GM12878 (cell line): ENCODE data around the gene TMEM151A.

Experiments used
- CTCF ChIP-seq, 3 experiments: IDR thresholded peaks in 2 of 3; conservative IDR thresholded peaks in 1 of 3; 2 replicates each; pipeline ENCODE4 v1.5.1; 2011; ENCODE audit warnings: low read depth in 3 of 3, low read length in 3 of 3, mild to moderate bottlenecking in 3 of 3, control low read depth in 2 of 3, moderate library complexity in 2 of 3, inconsistent platforms in 1 of 3, mixed read lengths in 1 of 3; ENCODE audit not compliant: control insufficient read depth in 2 of 3, insufficient read depth in 1 of 3; ENCODE audit errors: extremely low read depth in 1 of 3
- EZH2 ChIP-seq: IDR thresholded peaks from 2 replicates; pipeline ENCODE4 v1.6.1; 2012; ENCODE audit warnings: low read depth, mild to moderate bottlenecking, control low read depth, inconsistent platforms, low read length, borderline replicate concordance; ENCODE audit not compliant: control insufficient read depth
- PBX3 ChIP-seq: IDR thresholded peaks from 2 replicates; pipeline ENCODE4 v1.6.1; 2011; ENCODE audit warnings: mild to moderate bottlenecking, low read depth, low read length, moderate library complexity; ENCODE audit not compliant: insufficient replicate concordance
- ZNF384 ChIP-seq: IDR thresholded peaks from 2 replicates; pipeline ENCODE4 v1.6.1; 2012; ENCODE audit warnings: low read depth, mild to moderate bottlenecking, low read length, improper control_type of control experiment, borderline replicate concordance

GRCh38 chr11:66242095-66242765 lies 49.5 kb upstream of the TMEM151A start:
- TF ChIP-seq CTCF (IDR thresholded peaks at IDR 0.05 in 2 of 3, conservative IDR thresholded peaks at IDR 0.05 in 1 of 3; ENCODE audit: control insufficient read depth in 2 of 3, extremely low read depth in 1 of 3, insufficient read depth in 1 of 3, low read depth in 3 of 3, low read length in 3 of 3) (no peak), ZNF384 (no peak), PBX3 (no peak), EZH2 (no peak)
